NCI-H1417 (cell line): Measurements from ENCODE around the gene MR1.

Experiments used
- DNase-seq, 3 experiments: peaks; one replicate each; lab custom pipeline; 2025; lab: John Stamatoyannopoulos, UW

The MR1 gene

GRCh38 chr1:181062836-181063428 is 29.1 kb downstream of the MR1 start:
- DNase-seq: no peak

GRCh38 chr1:181064011-181064623 is 30.3 kb downstream of the MR1 start:
- no peak for DNase-seq

- no peak for DNase-seq
These were observed 30.9 kb downstream of the MR1 start for GRCh38 chr1:181064702-181065101.

- DNase-seq: no peak
These were observed 39.9 kb downstream of the MR1 start for GRCh38 chr1:181073638-181074037.

- no peak for DNase-seq
These were observed 42.1 kb downstream of the MR1 start for GRCh38 chr1:181075766-181076350.

- DNase-seq: no peak
These were observed 43.1 kb downstream of the MR1 start for GRCh38 chr1:181076852-181077251.

GRCh38 chr1:181077576-181078242 is 43.9 kb downstream of the MR1 start:
- DNase-seq: peak in 1 of 3 experiments; percentile 21

- DNase-seq: no peak
These were observed 45.6 kb downstream of the MR1 start for GRCh38 chr1:181079382-181079781.

- no peak for DNase-seq
These were observed 46.1 kb downstream of the MR1 start for GRCh38 chr1:181079920-181080319.

- no peak for DNase-seq
These were observed 46.8 kb downstream of the MR1 start for GRCh38 chr1:181080556-181080955.

GRCh38 chr1:181081395-181081794 is 47.6 kb downstream of the MR1 start:
- DNase-seq: peak in 2 of 3 experiments; percentile 36 to 59

- DNase-seq: peak; percentile 71 to 95 (median 79)
These were observed 50.2 kb downstream of the MR1 start for GRCh38 chr1:181083842-181084605.

GRCh38 chr1:181084606-181084969 is 50.8 kb downstream of the MR1 start:
- no peak for DNase-seq

- DNase-seq: no peak
These were observed 52.3 kb downstream of the MR1 start for GRCh38 chr1:181086091-181086490.

GRCh38 chr1:181086926-181087325 is 53.1 kb downstream of the MR1 start:
- DNase-seq: no peak

GRCh38 chr1:181087400-181087901 is 53.7 kb downstream of the MR1 start:
- no peak for DNase-seq

- DNase-seq: peak; percentile 94 to 100 (median 97)
These were observed 54.6 kb downstream of the MR1 start, which contains the start of gene IER5 for GRCh38 chr1:181088079-181089016. IER5 (plus strand) TSS chr1:181088700; CDS start chr1:181088903, 203 bp downstream.

GRCh38 chr1:181089017-181089675 is 55.4 kb downstream of the MR1 start:
- DNase-seq: peak; percentile 77 to 80 (median 78)

- DNase-seq: peak; percentile 79 to 83 (median 80)
These were observed 56.1 kb downstream of the MR1 start for GRCh38 chr1:181089676-181090544.
